Head of caudate nucleus (tissue), 42 donors: ENCODE measurements around the gene RCVRN.
"Not testable (repeated sequence)": the region's sequence is repeated elsewhere in the genome, so short reads cannot be mapped to it uniquely, and the experiment has no call there.

ENCODE experiments used
- DNase-seq, 42 donors: peaks; one replicate each; pipeline versions ENCODE4 v3.0.0 to v3.0.0-alpha.2; 2020 to 2021; ENCODE audit warnings: mixed read lengths in 7 of 42
- intact Hi-C: fragments of 100-400 bp; cut with DNase I; formaldehyde crosslinking; loops from one replicate; pipeline ENCODE4 v1.15.0; 2022

The RCVRN gene

GRCh38 chr17:9925457-9925856, 20.4 kb upstream of the RCVRN start:
- no peak for DNase-seq
- intact Hi-C loops, result loop anchor here (10.0 kb wide), 2 partner anchors 119 to 299 kb away; no protein-coding TSS in a partner anchor

- peak in 11 of 42 donors; percentile 29 to 79 (median 52) for DNase-seq
- intact Hi-C loops, result loop anchor here (10.0 kb wide), 2 partner anchors 120 to 300 kb away; no protein-coding TSS in a partner anchor
Measured at GRCh38 chr17:9924735-9925191, 19.7 kb upstream of the RCVRN start.

- intact Hi-C loops, result loop anchor here (10.0 kb wide), 2 partner anchors 123 to 303 kb away; no protein-coding TSS in a partner anchor
- DNase-seq, result no peak
Measured at GRCh38 chr17:9922012-9922848, 17.2 kb upstream of the RCVRN start.

DNA sequence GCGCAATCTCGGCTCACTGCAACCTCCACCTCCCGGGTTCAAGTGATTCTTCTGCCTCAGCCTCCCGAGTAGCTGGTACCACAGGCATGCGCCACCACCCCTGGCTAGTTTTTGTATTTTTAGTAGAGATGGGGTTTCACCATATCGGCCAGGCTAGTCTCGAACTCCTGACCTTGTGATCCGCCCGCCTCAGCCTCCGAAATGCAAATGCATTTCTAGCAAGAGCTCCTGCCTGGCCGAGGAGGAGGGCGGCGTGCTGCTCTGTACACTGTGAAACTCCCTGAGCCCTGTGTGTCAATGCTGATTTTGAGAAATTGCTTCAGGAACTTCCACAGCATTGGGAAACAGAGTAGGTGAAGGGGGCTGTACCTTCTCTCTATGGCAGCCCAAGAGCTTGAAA, 16.1 kb upstream of the RCVRN start:
- not testable (repeated sequence) for DNase-seq
- intact Hi-C loops, result loop anchor here (10.0 kb wide), 2 partner anchors 124 to 304 kb away; no protein-coding TSS in a partner anchor

GRCh38 chr17:9918804-9919352, 13.8 kb upstream of the RCVRN start:
- intact Hi-C loops, result no loop called here
- no peak for DNase-seq

GRCh38 chr17:9918352-9918751, 13.3 kb upstream of the RCVRN start:
- DNase-seq, result no peak
- intact Hi-C loops, result no loop called here

- DNase-seq, result no peak
- intact Hi-C loops, result no loop called here
Measured at GRCh38 chr17:9917801-9918200, 12.7 kb upstream of the RCVRN start.

DNA sequence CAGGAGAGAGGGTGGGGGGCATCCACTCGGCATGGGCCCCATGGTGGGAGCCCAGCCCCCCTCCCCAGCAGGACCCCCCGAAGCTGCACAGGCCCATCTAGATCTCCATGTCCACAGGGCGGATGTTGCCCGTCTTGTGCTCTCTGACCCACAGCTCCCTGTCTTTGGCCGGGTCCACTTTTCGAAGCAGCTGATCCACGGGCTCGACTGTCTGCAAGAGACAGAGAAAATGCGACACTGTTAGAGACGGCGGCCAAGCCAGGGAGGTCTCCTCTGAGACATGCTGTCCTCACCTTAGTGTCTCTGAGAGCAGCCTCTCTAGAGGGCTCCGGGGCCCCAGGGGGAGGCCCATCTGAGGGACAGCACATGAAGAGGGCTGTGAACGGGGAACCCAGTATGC, 12.1 kb upstream of the RCVRN start:
- intact Hi-C loops, result no loop called here
- DNase-seq, result no peak

- intact Hi-C loops, result no loop called here
- DNase-seq, result no peak
Measured at GRCh38 chr17:9916108-9916507, 11.0 kb upstream of the RCVRN start.

- intact Hi-C loops, result no loop called here
- no peak for DNase-seq
Measured at GRCh38 chr17:9913476-9913875, 8.4 kb upstream of the RCVRN start.

DNA sequence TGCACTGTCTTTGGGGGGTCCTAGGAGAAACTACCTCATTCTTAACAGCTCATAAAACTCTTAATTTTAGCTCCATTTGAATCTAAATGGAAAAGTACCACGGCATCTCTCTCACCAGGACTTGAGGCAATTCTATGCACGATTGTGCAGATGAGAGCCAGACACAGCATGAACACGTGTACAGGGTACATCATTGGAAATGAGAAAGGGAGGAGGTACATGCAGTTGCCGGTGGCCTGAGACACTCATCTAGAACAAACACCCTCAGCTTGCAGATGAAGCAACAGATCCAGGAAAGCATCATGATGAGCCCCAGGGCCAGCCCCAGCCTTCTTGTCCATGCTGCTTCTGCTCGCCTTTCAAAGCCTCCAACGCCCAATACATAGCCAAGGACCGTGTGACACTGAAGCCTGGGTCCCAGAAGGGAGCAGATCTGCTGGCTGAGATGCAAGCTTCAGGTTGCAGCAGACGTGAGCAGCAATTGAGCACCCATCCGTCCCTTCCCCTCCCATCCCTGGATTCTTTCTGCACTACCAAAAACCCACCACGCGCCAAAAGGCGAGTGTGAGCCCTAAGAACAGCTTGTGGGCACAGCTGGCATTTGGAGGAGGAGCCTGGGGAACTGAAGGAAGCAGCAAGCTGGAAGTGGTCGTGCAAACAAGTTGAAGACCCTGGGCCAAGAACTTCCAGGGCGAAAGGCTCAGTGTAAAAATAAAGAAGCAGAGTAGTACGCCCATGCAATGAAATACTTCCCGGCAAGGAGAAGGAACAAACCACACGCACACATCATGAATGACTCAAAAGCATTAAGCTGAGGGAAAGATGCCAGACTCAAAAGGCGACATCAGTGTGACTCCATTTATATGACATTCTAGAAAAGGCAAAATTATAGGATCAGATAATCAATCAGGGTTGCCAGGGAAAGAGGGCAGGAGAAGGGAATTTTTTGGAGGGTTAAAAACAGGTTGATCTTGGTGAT, 7.3 kb upstream of the RCVRN start:
- intact Hi-C loops, result no loop called here
- peak in 10 of 42 donors; percentile 35 to 66 (median 50) for DNase-seq

DNA sequence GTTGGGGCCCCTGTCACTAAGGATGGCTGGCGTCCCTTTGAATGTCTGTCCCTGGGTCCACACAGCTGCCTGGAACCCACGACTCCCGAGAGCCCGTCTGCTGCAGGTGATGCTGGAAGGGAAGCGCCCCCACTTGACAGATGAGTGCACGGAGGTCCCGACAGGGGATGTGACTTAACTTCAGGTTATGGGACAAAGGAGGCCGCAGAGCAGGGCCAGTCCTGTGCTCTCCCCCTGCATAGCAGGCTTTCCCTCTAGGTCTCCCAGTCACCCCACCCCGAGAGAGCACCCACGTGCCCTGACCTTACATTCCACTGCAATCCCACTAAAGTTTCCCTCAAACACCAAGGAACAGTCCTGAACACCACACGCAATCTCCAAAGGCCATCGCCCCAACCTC, 6.0 kb upstream of the RCVRN start:
- intact Hi-C loops, result no loop called here
- no peak for DNase-seq

DNA sequence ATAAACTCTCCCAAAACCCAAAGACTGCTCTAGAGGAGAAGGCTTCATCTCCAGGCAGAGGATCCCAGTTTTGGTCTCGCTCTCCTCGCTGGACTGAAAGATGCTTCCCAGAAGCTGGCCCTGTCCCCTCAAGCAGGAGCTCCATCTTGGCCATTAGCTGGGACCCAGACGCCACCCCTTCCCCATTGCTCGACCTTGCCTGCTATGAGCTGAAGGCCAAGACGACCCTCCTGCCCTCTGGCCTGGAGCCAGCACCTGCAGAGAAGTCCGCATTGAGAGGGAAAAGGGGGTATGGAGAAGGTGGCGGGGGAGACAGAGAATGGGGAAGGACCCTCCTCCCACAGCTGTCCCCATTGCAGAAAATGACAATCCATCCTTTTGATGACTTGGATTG, 3.6 kb upstream of the RCVRN start:
- intact Hi-C loops, result loop anchor here (10.0 kb wide), 1 partner anchor 706 kb away; no protein-coding TSS in a partner anchor
- DNase-seq, result no peak

DNA sequence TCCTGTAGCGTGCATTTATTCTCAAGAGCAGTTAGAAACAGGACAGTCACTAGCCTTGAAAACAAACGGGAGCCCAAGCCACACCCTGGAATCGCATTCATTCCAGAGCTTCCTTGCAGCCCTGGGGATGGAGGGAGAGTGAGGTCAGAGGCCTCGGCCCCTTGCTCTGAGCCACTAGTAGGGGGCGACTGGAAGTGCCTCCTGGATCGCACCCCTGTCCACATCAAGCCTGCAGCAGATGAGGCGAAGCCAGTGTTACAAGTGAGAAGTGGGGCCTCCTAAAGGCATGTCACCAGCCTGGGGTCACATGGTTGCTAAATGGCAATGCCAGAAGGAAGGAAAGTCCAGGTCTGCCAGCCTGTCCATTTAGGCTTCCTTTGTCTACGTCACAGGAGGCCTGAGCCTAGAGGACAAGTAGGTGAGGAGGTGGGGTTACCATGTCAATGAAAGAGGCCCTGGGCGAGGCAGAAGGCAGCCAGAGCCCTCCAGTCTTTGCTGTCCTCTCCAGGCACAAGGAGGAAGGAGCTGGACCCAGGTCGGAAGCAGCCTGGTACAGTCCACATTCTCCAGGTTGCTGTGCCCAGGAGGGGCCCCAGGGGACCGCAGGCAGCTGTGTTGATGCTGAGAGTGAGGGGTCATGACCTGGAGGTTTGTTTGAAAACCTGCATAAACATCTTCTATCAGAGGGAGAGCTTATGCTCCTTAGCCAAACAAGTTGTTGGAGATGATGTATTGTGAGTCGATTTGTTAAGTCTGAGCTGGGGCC, 3.0 kb upstream of the RCVRN start:
- DNase-seq, result no peak
- intact Hi-C loops, result loop anchor here (10.0 kb wide), 1 partner anchor 707 kb away; no protein-coding TSS in a partner anchor

DNA sequence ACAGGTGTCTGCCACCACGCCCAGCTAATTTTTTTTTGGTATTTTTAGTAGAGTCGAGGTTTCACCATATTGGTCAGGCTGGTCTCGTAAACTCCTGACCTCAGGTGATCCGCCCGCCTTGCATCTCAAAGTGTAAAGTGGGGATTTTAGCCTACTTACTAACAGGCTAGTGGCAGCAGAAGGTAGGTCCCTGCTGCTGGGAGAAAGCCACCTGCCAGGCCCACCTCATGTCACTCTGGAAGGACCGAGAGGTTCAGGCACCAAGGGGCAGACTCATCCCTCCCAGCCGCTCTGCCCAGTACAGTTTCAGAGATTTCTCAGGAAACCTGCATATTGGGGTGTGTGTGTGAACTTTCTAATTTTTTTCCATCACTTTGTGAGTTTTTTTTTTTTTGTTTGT, 2.1 kb upstream of the RCVRN start:
- no peak for DNase-seq
- intact Hi-C loops, result loop anchor here (10.0 kb wide), 1 partner anchor 708 kb away; no protein-coding TSS in a partner anchor

DNA sequence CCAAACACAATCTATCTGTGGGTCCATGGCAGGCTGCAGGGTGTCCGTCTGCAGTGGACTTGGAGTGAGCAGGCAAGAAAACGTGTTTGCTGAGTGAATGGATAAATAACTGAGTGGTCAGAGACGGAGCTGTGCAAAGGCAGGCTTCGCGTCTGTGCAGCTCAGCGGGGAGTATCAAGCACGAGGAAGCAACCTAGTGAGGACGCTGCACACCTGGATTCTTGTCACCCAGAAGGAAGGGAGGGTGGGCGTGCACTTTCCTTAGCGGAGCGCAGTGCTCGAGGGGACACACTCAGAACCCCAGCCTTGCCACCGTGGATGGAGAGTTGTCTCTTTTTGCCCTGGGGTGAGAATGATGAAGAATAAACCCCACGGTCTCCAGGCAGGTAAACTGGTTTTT, 1.5 kb upstream of the RCVRN start:
- intact Hi-C loops, result loop anchor here (10.0 kb wide), 1 partner anchor 708 kb away; no protein-coding TSS in a partner anchor
- DNase-seq, result no peak

DNA sequence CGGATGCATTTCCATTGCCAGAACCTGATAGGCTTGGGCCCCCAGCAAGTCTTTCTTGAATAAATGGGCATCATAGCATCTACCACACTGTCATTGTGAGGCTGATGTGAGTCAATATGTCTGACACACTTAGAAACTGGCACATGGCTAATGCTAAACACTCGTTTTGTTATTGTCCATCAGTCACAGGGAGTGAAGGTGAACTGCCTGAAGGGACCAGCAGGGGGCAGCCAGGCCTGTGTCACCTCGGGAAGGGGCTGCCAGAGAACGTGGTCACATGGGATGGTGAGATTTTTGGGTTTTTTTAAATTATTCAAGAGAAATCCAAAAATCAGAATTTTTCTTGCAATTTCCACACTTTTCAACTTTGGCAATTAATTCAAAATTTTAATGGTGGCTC, 831 bp upstream of the RCVRN start:
- intact Hi-C loops, result loop anchor here (10.0 kb wide), 1 partner anchor 709 kb away; no protein-coding TSS in a partner anchor
- peak in 39 of 42 donors; percentile 31 to 83 (median 58) for DNase-seq
